Liver (tissue), 9 donors: ENCODE data around the gene RASSF8. TPM values are rescaled to one million over a fixed set of nuclear protein-coding genes. Genes with fewer than 3 reads are reported as not detected.

Experiments
- DNase-seq: peaks from one replicate; pipeline ENCODE4 v3.0.0-alpha.2; 2017; ENCODE audit warnings: low spot score
- H3K27ac ChIP-seq, 2 donors: one replicate each; pipeline ENCODE4 v1.7.0; 2013; ENCODE audit warnings: inconsistent platforms in 2 of 2, low read length in 2 of 2, control low read depth in 1 of 2, low read depth in 1 of 2, mild to moderate bottlenecking in 1 of 2
- H3K27me3 ChIP-seq, 4 donors: one replicate each; pipeline versions ENCODE4 v1.6.1 to v1.7.0; 2013; ENCODE audit warnings: low read length in 3 of 4, inconsistent platforms in 1 of 4, mild to moderate bottlenecking in 1 of 4, moderate library complexity in 1 of 4; ENCODE audit not compliant: control insufficient read depth in 4 of 4, insufficient read depth in 4 of 4
- H3K36me3 ChIP-seq, 4 donors: one replicate each; pipeline versions ENCODE4 v1.6.1 to v1.7.0; 2013; ENCODE audit warnings: low read length in 3 of 4, mild to moderate bottlenecking in 3 of 4, low read depth in 1 of 4, moderate library complexity in 1 of 4; ENCODE audit not compliant: control insufficient read depth in 4 of 4, insufficient read depth in 3 of 4
- H3K4me1 ChIP-seq, 4 donors: one replicate each; pipeline versions ENCODE4 v1.6.1 to v1.7.0; 2013; ENCODE audit warnings: low read length in 3 of 4, mild to moderate bottlenecking in 3 of 4, moderate library complexity in 1 of 4; ENCODE audit not compliant: control insufficient read depth in 4 of 4, insufficient read depth in 4 of 4
- H3K4me3 ChIP-seq, 3 donors: one replicate each; pipeline versions ENCODE4 v1.6.1 to v1.7.0; 2013; ENCODE audit warnings: low read length in 3 of 3, control low read depth in 1 of 3, low read depth in 1 of 3, mild to moderate bottlenecking in 1 of 3
- H3K9ac ChIP-seq, 2 donors: one replicate each; pipeline ENCODE4 v1.7.0; 2013; ENCODE audit warnings: low read length in 2 of 2, mild to moderate bottlenecking in 2 of 2, moderate library complexity in 2 of 2, control low read depth in 1 of 2, low read depth in 1 of 2
- H3K9me3 ChIP-seq, 4 donors: one replicate each; pipeline versions ENCODE4 v1.6.1 to v1.7.0; 2013; ENCODE audit warnings: low read length in 3 of 4; ENCODE audit not compliant: control insufficient read depth in 4 of 4
- EGR1 ChIP-seq, 2 donors: IDR thresholded peaks; 2 replicates each; pipeline ENCODE4 v1.6.1; 2016 to 2018; ENCODE audit warnings: antibody characterized with exemption in 2 of 2, low read depth in 2 of 2
- FOXA1 ChIP-seq: IDR thresholded peaks from 2 replicates; pipeline ENCODE4 v1.6.1; 2016; ENCODE audit warnings: antibody characterized with exemption
- FOXA2 ChIP-seq: IDR thresholded peaks from 2 replicates; pipeline ENCODE4 v1.6.1; 2016; ENCODE audit warnings: antibody characterized with exemption
- GABPA ChIP-seq, 2 donors: IDR thresholded peaks in 1 of 2; conservative IDR thresholded peaks in 1 of 2; 2 replicates each; pipeline ENCODE4 v1.6.1; 2016; ENCODE audit warnings: antibody characterized with exemption in 2 of 2, mild to moderate bottlenecking in 1 of 2, moderate library complexity in 1 of 2
- HNF4A ChIP-seq, 2 donors: conservative IDR thresholded peaks; 2 replicates each; pipeline ENCODE4 v1.6.1; 2016; ENCODE audit warnings: antibody characterized with exemption in 2 of 2, mild to moderate bottlenecking in 2 of 2
- HNF4G ChIP-seq: IDR thresholded peaks from 2 replicates; pipeline ENCODE4 v1.6.1; 2016; ENCODE audit warnings: antibody characterized with exemption
- JUND ChIP-seq, 2 donors: IDR thresholded peaks; 2 replicates each; pipeline ENCODE4 v1.6.1; 2016; ENCODE audit warnings: antibody characterized with exemption in 2 of 2
- MAX ChIP-seq: IDR thresholded peaks from 2 replicates; pipeline ENCODE4 v1.6.1; 2016; ENCODE audit warnings: antibody characterized with exemption
- NR2F2 ChIP-seq: IDR thresholded peaks from 2 replicates; pipeline ENCODE4 v1.6.1; 2016; ENCODE audit warnings: antibody characterized with exemption
- RAD21 ChIP-seq, 2 donors: IDR thresholded peaks; 2 replicates each; pipeline ENCODE4 v1.6.1; 2016; ENCODE audit warnings: antibody characterized with exemption in 2 of 2, mild to moderate bottlenecking in 2 of 2
- REST ChIP-seq: IDR thresholded peaks from 2 replicates; pipeline ENCODE4 v1.6.1; 2016; ENCODE audit warnings: antibody characterized with exemption, mild to moderate bottlenecking
- RXRA ChIP-seq, 2 donors: IDR thresholded peaks; 2 replicates each; pipeline ENCODE4 v1.6.1; 2017 to 2018; ENCODE audit warnings: antibody characterized with exemption in 2 of 2, mild to moderate bottlenecking in 1 of 2
- SP1 ChIP-seq: IDR thresholded peaks from 2 replicates; pipeline ENCODE4 v1.6.1; 2018; ENCODE audit warnings: antibody characterized with exemption, mild to moderate bottlenecking
- TAF1 ChIP-seq: conservative IDR thresholded peaks from 2 replicates; pipeline ENCODE4 v1.6.1; 2016; ENCODE audit warnings: antibody characterized with exemption, mild to moderate bottlenecking
- YY1 ChIP-seq: IDR thresholded peaks from 2 replicates; pipeline ENCODE4 v1.6.1; 2016; ENCODE audit warnings: antibody characterized with exemption, mild to moderate bottlenecking
- ZBTB33 ChIP-seq: IDR thresholded peaks from 2 replicates; pipeline ENCODE4 v1.6.1; 2016; ENCODE audit warnings: antibody characterized with exemption
- WGBS: extraction: QIAGEN DNeasy Blood & Tissue Kit; methylation state at CpG from one replicate; pipeline ENCODE4 v1.1.7; 2013; 5-methylcytosine and 5-hydroxymethylcytosine counted together
- polyA plus RNA-seq, 2 donors: library from polyadenylated mRNA; stranded (reverse) in 1 of 2; unstranded in 1 of 2; fragments of 200-250 nt in 1 of 2; fragments of >200 nt in 1 of 2; fragmentation: Nextera tagmentation in 1 of 2; extraction: Ambion mirVana in 1 of 2; gene quantifications; one replicate each; pipeline versions ENCODE4 v1.2.1 to v1.2.3, GENCODE V29; 2013 to 2015
- total RNA-seq, 2 donors: library from RNA; depleted of rRNA; stranded (reverse); fragments of >200 nt; gene quantifications; one replicate each; pipeline ENCODE4 v1.2.3, GENCODE V29; 2014
- TF ChIP-seq, protein P1 (sequence below): IDR thresholded peaks from 2 replicates; pipeline ENCODE4 v1.6.1; 2016; ENCODE audit warnings: antibody characterized with exemption
- TF ChIP-seq, protein P2 (sequence below): fragments of 150-350 bp; IDR thresholded peaks from 2 replicates; pipeline ENCODE4 v1.5.1; 2017; ENCODE audit warnings: improper control_type of control experiment, low read depth, low read length; ENCODE audit not compliant: missing input control
- donor health status: healthy.
- donor health status: healthy.
- donor health status: healthy.
- donor health status: healthy.
- donor health status: healthy.

RASSF8 gene
- total and polyA plus RNA-seq, 4 donors = 1.7 to 9.4 (median 3.3) TPM

DNA sequence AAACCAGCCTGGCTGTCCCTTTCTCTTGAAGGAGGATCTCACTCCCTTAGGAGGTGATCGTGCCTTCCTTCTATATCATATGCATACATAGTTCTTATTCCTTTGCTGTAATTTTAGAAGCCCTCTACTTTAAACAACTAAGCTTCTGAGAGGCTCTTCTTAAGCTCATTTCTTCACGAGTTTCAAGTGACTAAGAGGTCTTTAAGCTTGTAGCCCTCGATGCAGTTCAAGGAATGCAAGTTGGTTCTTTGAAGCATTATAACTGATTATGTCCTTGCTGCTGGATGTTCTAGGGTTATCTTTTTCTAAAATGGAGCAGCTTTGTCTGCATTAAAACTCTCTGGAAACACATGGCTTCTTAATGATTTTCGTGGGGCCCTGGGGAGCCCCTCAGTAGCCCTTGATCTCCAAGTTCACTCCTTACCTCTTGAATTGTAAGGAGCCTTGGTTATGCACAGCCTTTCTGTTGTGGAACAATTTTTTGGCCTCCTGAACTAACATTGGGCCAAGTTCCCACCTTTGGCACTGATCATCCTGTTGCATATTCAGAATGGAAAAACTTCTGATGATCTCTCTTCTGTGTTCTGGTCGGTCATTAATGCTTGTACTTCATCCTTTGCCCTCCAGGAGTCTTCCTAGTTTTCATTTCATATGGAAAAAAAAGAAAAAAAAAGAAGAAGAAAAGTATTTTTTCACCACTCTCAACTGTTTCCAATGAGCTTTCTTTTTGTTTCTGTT is 12.6 kb downstream of the RASSF8 start:
- TF ChIP-seq, protein P1, sequence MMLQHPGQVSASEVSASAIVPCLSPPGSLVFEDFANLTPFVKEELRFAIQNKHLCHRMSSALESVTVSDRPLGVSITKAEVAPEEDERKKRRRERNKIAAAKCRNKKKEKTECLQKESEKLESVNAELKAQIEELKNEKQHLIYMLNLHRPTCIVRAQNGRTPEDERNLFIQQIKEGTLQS = no peak
- TF ChIP-seq JUND (IDR thresholded peaks at IDR 0.05) (no peak), RAD21 (IDR thresholded peaks at IDR 0.05) (no peak), MAX (no peak), HNF4G (no peak), FOXA2 (no peak), RXRA (IDR thresholded peaks at IDR 0.05) (no peak), ZBTB33 (no peak), YY1 (no peak), REST (no peak), FOXA1 (no peak), TAF1 (no peak)
- TF ChIP-seq, protein P2, sequence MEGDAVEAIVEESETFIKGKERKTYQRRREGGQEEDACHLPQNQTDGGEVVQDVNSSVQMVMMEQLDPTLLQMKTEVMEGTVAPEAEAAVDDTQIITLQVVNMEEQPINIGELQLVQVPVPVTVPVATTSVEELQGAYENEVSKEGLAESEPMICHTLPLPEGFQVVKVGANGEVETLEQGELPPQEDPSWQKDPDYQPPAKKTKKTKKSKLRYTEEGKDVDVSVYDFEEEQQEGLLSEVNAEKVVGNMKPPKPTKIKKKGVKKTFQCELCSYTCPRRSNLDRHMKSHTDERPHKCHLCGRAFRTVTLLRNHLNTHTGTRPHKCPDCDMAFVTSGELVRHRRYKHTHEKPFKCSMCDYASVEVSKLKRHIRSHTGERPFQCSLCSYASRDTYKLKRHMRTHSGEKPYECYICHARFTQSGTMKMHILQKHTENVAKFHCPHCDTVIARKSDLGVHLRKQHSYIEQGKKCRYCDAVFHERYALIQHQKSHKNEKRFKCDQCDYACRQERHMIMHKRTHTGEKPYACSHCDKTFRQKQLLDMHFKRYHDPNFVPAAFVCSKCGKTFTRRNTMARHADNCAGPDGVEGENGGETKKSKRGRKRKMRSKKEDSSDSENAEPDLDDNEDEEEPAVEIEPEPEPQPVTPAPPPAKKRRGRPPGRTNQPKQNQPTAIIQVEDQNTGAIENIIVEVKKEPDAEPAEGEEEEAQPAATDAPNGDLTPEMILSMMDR = no peak

GRCh38 chr12:25971654-25972041 is 13.2 kb downstream of the RASSF8 start:
- Histone ChIP-seq H3K9ac (no peak overlapping the region), H3K4me3 (no peak overlapping the region), H3K9me3 (no peaks in the 10 kb centered on the region), H3K27me3 (no peaks in the 10 kb centered on the region), H3K4me1 (no peaks in the 10 kb centered on the region), H3K36me3 (no peaks in the 10 kb centered on the region), H3K27ac (no peak overlapping the region)
- 90% methylated on average over 2 of the region's 2 CpGs for WGBS
- no peak for DNase-seq
- no peak for TF ChIP-seq RAD21 (IDR thresholded peaks at IDR 0.05)
- TF ChIP-seq YY1 = no peak
- TF ChIP-seq, protein P1 = no peak
- TF ChIP-seq HNF4G = no peak
- TF ChIP-seq EGR1 (IDR thresholded peaks at IDR 0.05; ENCODE audit: low read depth in 2 of 2) = no peak
- no peak for TF ChIP-seq SP1
- TF ChIP-seq GABPA (IDR thresholded peaks at IDR 0.05 in 1 of 2, conservative IDR thresholded peaks at IDR 0.05 in 1 of 2) = no peak
- no peak for TF ChIP-seq NR2F2
- TF ChIP-seq, protein P2 = no peak
- no peak for TF ChIP-seq HNF4A (conservative IDR thresholded peaks at IDR 0.05)
- TF ChIP-seq FOXA2 = no peak
- TF ChIP-seq FOXA1 = no peak
- no peak for TF ChIP-seq ZBTB33

More for the DNA sequence above, 12.6 kb downstream of the RASSF8 start:
- Histone ChIP-seq H3K27me3 (no peaks in the 10 kb centered on the region), H3K4me1 (no peaks in the 10 kb centered on the region), H3K36me3 (no peaks in the 10 kb centered on the region), H3K9me3 (no peaks in the 10 kb centered on the region), H3K27ac (no peak overlapping the region), H3K9ac (no peak overlapping the region), H3K4me3 (no peak overlapping the region)
- no peak for DNase-seq
- 91% methylated on average over 5 of the region's 5 CpGs for WGBS
